BE2C (cell line): ENCODE measurements around the gene LY6G5B.
A peak's percentile ranks its signal among the peaks of the same experiment; 100 is the strongest.

Source experiments
- DNase-seq: peaks from one replicate; pipeline ENCODE4 v3.0.0-alpha.2; 2020
- H3K27me3 ChIP-seq: fragments of 250-450 bp; sonication (Bioruptor Pico); 2 replicates; pipeline ENCODE4 v1.5.1; 2020; ENCODE audit warnings: mild to moderate bottlenecking
- H3K36me3 ChIP-seq: fragments of 250-450 bp; sonication (Bioruptor Pico); 2 replicates; pipeline ENCODE4 v1.5.1; 2020; ENCODE audit warnings: mild to moderate bottlenecking
- H3K4me1 ChIP-seq: fragments of 250-450 bp; sonication (Bioruptor Pico); 2 replicates; pipeline ENCODE4 v1.5.1; 2020
- H3K4me3 ChIP-seq: 2 replicates; pipeline ENCODE4 v1.5.1; 2011; ENCODE audit warnings: low read depth, low read length
- H3K9me3 ChIP-seq: fragments of 250-450 bp; sonication (Bioruptor Pico); 2 replicates; pipeline ENCODE4 v1.5.1; 2020
- TF ChIP-seq, protein P1 (sequence below): IDR thresholded peaks from 2 replicates; pipeline ENCODE4 v1.5.1; 2012; ENCODE audit warnings: mild to moderate bottlenecking, low read depth, low read length

LY6G5B gene

DNA sequence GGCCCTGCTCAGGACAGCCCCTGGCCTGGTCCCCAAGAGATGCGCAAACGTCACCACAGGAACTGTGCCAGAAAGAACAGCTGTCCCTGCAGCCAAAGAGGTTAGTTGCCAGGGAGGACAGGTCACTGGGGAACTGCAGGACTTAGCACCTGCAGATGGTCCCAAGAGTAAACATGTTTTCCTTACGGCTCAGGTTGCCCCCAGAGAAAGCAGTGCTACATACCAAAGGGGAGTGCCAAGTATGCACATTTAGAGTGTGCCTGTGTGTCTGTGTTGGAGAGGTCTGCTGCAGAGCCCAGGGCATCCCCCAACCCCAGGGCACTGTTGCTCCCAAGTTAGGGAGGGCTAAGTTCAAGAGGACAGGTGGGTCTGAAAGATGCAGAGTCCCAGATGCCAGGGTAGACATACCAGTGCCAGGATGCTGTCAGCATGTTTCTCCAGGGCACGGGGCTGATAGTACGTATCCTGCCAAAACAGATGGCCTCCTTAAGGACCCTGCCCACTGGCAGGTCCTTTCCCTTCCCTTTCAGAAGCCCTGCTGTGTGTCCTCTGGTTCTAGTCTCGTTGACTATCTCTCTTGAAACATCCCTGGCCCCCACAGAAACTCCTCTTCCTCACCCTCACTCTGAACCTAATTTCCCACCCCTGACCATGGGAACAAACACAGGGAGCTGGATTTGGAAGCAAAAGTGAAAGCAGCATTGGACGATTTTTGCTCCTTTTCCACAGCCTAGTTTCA lies 32.1 kb downstream of the LY6G5B start:
- Histone ChIP-seq H3K36me3 (no peaks in the 10 kb centered on the region; the same call in 1 of the 2 replicates), H3K27me3 (no peaks in the 10 kb centered on the region), H3K4me1 (no peaks in the 10 kb centered on the region), H3K9me3 (no peaks in the 10 kb centered on the region), H3K4me3 (peak overlapping the region; percentile 97)
- TF ChIP-seq, protein P1, sequence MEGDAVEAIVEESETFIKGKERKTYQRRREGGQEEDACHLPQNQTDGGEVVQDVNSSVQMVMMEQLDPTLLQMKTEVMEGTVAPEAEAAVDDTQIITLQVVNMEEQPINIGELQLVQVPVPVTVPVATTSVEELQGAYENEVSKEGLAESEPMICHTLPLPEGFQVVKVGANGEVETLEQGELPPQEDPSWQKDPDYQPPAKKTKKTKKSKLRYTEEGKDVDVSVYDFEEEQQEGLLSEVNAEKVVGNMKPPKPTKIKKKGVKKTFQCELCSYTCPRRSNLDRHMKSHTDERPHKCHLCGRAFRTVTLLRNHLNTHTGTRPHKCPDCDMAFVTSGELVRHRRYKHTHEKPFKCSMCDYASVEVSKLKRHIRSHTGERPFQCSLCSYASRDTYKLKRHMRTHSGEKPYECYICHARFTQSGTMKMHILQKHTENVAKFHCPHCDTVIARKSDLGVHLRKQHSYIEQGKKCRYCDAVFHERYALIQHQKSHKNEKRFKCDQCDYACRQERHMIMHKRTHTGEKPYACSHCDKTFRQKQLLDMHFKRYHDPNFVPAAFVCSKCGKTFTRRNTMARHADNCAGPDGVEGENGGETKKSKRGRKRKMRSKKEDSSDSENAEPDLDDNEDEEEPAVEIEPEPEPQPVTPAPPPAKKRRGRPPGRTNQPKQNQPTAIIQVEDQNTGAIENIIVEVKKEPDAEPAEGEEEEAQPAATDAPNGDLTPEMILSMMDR: no peak
- peak; percentile 51 for DNase-seq

DNA sequence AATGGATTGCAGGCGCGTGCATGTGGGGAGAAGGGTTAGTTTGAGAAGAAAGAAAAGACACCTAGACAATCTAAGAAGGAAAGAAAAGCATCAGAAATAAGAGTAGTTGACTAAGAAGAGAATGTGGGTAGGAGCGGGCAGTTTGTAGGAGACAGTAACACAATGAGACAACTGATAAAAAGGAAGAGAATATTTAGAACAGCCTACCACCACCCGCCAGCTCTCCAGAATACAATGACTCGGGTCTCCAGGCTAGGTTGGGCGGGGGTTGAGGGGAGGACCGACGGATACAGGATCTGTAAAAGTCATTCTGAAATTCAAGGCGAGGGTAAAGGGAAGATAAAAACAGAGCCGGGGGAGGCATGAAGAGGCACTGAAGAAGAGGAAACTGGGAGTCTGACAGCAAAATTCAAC lies 32.6 kb downstream of the LY6G5B start:
- no peaks in the 10 kb centered on the region for H3K27me3 ChIP-seq
- H3K4me3 ChIP-seq: peak overlapping the region; percentile 97
- no peak for DNase-seq
- no peaks in the 10 kb centered on the region for H3K4me1 ChIP-seq
- TF ChIP-seq, protein P1: no peak
- H3K9me3 ChIP-seq: no peaks in the 10 kb centered on the region
- no peaks in the 10 kb centered on the region; the same call in 1 of the 2 replicates for H3K36me3 ChIP-seq

DNA sequence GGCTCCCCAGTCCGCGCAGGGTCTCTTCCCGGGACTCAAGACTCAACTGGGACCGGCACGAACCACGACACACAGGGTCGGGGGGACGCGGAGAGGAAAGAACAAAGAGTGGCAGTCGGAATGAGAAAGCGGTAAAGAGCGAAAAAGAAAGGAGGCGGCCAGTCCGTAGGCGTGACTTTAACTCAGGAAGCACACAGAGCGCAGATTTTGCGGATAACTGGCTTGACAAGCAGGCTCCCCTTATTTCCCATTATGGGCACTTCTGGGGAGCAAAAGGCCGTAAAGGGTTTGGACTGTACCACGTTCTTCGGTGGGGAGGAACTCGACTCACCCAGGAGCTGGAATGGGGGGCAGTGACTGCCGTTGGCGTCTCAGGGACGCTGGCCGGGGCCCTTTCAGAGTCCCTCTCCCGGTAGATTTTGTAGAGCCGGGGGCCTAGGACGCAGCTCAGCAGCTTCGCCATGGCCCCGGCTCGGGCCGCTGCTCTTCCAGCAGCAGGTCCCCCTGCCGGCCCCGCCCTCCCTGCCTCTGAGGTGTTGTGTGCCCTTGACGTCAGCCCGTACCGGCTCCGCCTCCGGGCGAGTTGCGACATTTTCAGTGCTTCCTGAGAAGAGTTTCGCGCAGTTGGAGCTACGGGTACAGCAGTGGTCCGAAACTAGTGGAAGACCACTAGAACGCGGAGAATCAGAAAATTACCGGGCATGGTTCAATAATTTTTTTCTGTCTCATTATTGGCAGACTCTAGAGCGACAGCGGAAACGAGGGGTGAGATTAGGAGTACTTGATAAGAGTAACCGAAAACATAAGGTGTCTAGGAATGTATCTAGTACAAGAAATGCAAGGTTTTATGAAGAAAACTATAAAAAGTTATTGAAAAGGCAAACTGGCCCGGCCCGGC lies 33.3 kb downstream of the LY6G5B start, which contains the start of gene ABHD16A:
Gene ABHD16A, minus strand, starts transcription at position 506 of the 898 bp plus-strand sequence. Its CDS starts 43 bp downstream, at position 463.
- no peaks in the 10 kb centered on the region for H3K27me3 ChIP-seq

DNA sequence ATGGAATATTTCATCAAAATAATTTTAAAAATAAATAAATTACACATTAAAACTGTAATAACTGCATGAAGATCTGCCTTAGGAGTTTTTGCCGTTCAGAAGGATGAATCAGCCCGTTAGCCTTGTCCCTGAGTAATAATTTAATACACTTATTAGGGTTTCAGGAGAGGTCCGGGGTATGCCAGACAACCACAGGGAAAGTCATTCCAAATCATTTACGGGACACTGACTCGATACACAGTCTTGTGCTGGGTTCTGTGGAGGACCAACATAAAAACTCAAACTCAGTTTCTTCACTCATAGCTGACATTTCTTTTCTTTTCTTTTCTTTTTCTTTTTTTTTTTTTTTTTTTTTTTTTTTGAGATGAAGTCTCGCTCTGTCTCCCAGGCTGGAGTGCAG lies 36.2 kb downstream of the LY6G5B start:
- Histone ChIP-seq H3K36me3 (no peaks in the 10 kb centered on the region), H3K4me1 (no peaks in the 10 kb centered on the region), H3K27me3 (no peaks in the 10 kb centered on the region), H3K4me3 (no peak overlapping the region), H3K9me3 (no peaks in the 10 kb centered on the region)
- DNase-seq: no peak
- TF ChIP-seq, protein P1: no peak

More for the DNA sequence above, 33.3 kb downstream of the LY6G5B start, which contains the start of gene ABHD16A:
- Histone ChIP-seq H3K36me3 (no peaks in the 10 kb centered on the region; the same call in 1 of the 2 replicates), H3K9me3 (no peaks in the 10 kb centered on the region), H3K4me3 (peak within 1 kb of the TSS; percentile 97), H3K4me1 (no peaks in the 10 kb centered on the region)
- TF ChIP-seq, protein P1: no peak
- peak; percentile 99 for DNase-seq

DNA sequence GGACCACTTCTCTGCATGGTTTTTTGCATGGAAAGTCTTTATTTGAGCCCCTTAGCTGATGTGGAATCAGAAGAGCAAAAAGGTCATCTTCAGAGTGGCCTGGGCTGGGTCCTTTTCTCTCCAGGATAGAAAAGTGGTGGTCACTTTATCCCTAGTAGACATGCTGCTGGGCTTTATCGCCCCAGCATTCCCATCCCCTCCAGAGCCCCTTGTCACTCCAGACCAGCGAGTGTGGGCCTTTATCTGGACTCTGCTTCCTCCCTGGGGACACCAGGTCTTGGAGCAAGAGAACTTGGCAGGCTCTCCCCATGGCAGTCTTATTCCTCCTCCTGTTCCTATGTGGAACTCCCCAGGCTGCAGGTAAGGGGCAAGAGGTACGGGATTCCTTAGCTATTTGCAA lies 36.8 kb downstream of the LY6G5B start, which contains the start of gene LY6G6F:
Gene LY6G6F, plus strand, starts transcription at position 268 of the 400 bp plus-strand sequence. Its CDS starts 41 bp downstream, at position 309.
- Histone ChIP-seq H3K36me3 (no peaks in the 10 kb centered on the region), H3K4me1 (no peaks in the 10 kb centered on the region), H3K9me3 (no peaks in the 10 kb centered on the region), H3K4me3 (no peak within 1 kb of the TSS), H3K27me3 (no peaks in the 10 kb centered on the region)
- DNase-seq: peak; percentile 62
- TF ChIP-seq, protein P1: no peak
